T-cell (primary cell): ENCODE data around the gene SPINK6. TPM values are rescaled to one million over a fixed set of nuclear protein-coding genes. Genes with fewer than 3 reads are reported as not detected.

Experiments used
- ATAC-seq, 4 experiments: fragments of 200-7000 bp in 3 of 4; fragments of 150-1000 bp in 1 of 4; cut with Tn5 transposase; replicated peaks in 1 of 4; 1 replicate in 3 of 4; 2 replicates in 1 of 4; pipeline ENCODE4 v1.10.0; 2021; ENCODE audit warnings: moderate library complexity in 3 of 4, mild to moderate bottlenecking in 2 of 4, moderate number of reproducible peaks in 1 of 4
- CTCF ChIA-PET, 2 donors: fragments of 300-600 bp; sonication (Branson Sonifier 250); formaldehyde crosslinking; loops; one replicate each; lab custom pipeline; 2022; ENCODE audit warnings: antibody characterized with exemption in 2 of 2; lab: Charles Lee
- POLR2A ChIA-PET, 2 donors: fragments of 300-600 bp; sonication (Branson Sonifier 250); formaldehyde crosslinking; loops; one replicate each; lab custom pipeline; 2022; ENCODE audit warnings: antibody characterized with exemption in 2 of 2; lab: Charles Lee
- DNase-seq, 35 experiments: peaks; one replicate each; pipeline versions ENCODE4 v3.0.0 to v3.0.0-alpha.2; 2013 to 2023
- H3K27ac ChIP-seq: one replicate; pipeline ENCODE4 v1.5.1; 2013; ENCODE audit warnings: low read length
- H3K27me3 ChIP-seq, 2 experiments: replicated peaks in 1 of 2; 1 replicate in 1 of 2; 2 replicates in 1 of 2; pipeline versions ENCODE4 v1.6.1 to v1.7.0; 2013; ENCODE audit warnings: low read length in 1 of 2, mixed read lengths in 1 of 2; ENCODE audit not compliant: control insufficient read depth in 2 of 2, insufficient read depth in 2 of 2; ENCODE audit errors: extremely low read depth in 1 of 2
- H3K36me3 ChIP-seq, 2 donors: 1 replicate in 1 of 2; 2 replicates in 1 of 2; pipeline versions ENCODE4 v1.6.1 to v1.7.0; 2013; ENCODE audit warnings: low read length in 1 of 2; ENCODE audit not compliant: control insufficient read depth in 2 of 2, insufficient read depth in 1 of 2; ENCODE audit errors: extremely low read depth in 1 of 2
- H3K4me1 ChIP-seq, 2 experiments: 1 replicate in 1 of 2; 2 replicates in 1 of 2; pipeline versions ENCODE4 v1.6.1 to v1.7.0; 2013; ENCODE audit warnings: low read length in 2 of 2, mixed read lengths in 1 of 2; ENCODE audit not compliant: insufficient read depth in 2 of 2, control insufficient read depth in 1 of 2; ENCODE audit errors: extremely low read depth in 1 of 2
- H3K4me3 ChIP-seq, 2 donors: 1 replicate in 1 of 2; 2 replicates in 1 of 2; pipeline versions ENCODE4 v1.5.1 to v1.7.0; 2013; ENCODE audit warnings: mild to moderate bottlenecking in 2 of 2, low read length in 1 of 2, moderate library complexity in 1 of 2; ENCODE audit not compliant: control insufficient read depth in 1 of 2; ENCODE audit errors: extremely low read depth in 1 of 2
- H3K9me3 ChIP-seq: 2 replicates; pipeline ENCODE4 v1.7.0; 2013
- H3K27ac Mint-ChIP-seq, 2 donors: one replicate each; pipeline ENCODE4 v1.8.0; 2020 to 2021; ENCODE audit warnings: mild to moderate bottlenecking in 2 of 2, mixed read lengths in 2 of 2
- H3K27me3 Mint-ChIP-seq, 2 donors: one replicate each; pipeline ENCODE4 v1.8.0; 2021 to 2022; ENCODE audit warnings: mixed read lengths in 2 of 2
- H3K36me3 Mint-ChIP-seq: one replicate; pipeline ENCODE4 v1.8.0; 2021; ENCODE audit warnings: mixed read lengths
- H3K4me1 Mint-ChIP-seq, 3 donors: one replicate each; pipeline ENCODE4 v1.8.0; 2020 to 2022; ENCODE audit warnings: mixed read lengths in 3 of 3, mild to moderate bottlenecking in 1 of 3
- H3K4me3 Mint-ChIP-seq, 3 donors: one replicate each; pipeline ENCODE4 v1.8.0; 2020 to 2022; ENCODE audit warnings: mild to moderate bottlenecking in 3 of 3, mixed read lengths in 3 of 3, moderate library complexity in 3 of 3
- H3K9me3 Mint-ChIP-seq, 3 donors: one replicate each; pipeline ENCODE4 v1.8.0; 2020 to 2022; ENCODE audit warnings: mixed read lengths in 3 of 3
- WGBS: methylation state at CpG from one replicate; pipeline ENCODE4 v1.1.5; 2013; ENCODE audit warnings: missing lambda C conversion rate; ENCODE audit not compliant: insufficient coverage; 5-methylcytosine and 5-hydroxymethylcytosine counted together
- total RNA-seq, 35 experiments: library from RNA in 6 of 35; stranded (reverse) in 6 of 35; fragments of 120-200 nt in 1 of 35; gene quantifications; one replicate each; pipeline versions ENCODE4 v1.2.1 to v1.2.4 and lab custom pipeline; 2013 to 2026

The SPINK6 gene
- total RNA-seq, 5 donors from 2014 or later (not counting 1 experiment from before 2014, with no cell fraction given): not detected

- POLR2A ChIA-PET: no interaction called here
- Mint-ChIP-seq H3K27ac (no peak overlapping the region), H3K27me3 (peaks cover 2 to 3% of the 10 kb centered on the region in 2 donors), H3K4me3 (no peak overlapping the region), H3K9me3 (no peaks in the 10 kb centered on the region), H3K36me3 (no peaks in the 10 kb centered on the region), H3K4me1 (no peaks in the 10 kb centered on the region)
- H3K27ac ChIP-seq: no peak overlapping the region
- H3K4me3 ChIP-seq: no peak overlapping the region
- DNase-seq (no peak), ATAC-seq (no peak)
- H3K36me3 ChIP-seq: no peaks in the 10 kb centered on the region
- H3K4me1 ChIP-seq: no peaks in the 10 kb centered on the region
- CTCF ChIA-PET: no interaction called here
- WGBS: no CpG with 5 or more reads among the region's 1 CpG
- no peaks in the 10 kb centered on the region for H3K9me3 ChIP-seq
- no peaks in the 10 kb centered on the region for H3K27me3 ChIP-seq
Observed at GRCh38 chr5:148193202-148193601, 9.6 kb upstream of the SPINK6 start.

- Histone ChIP-seq H3K27me3 (no peaks in the 10 kb centered on the region), H3K9me3 (no peaks in the 10 kb centered on the region), H3K4me1 (no peaks in the 10 kb centered on the region), H3K4me3 (no peak overlapping the region), H3K36me3 (no peaks in the 10 kb centered on the region), H3K27ac (no peak overlapping the region)
- Mint-ChIP-seq H3K27me3 (peaks cover 4 to 17% of the 10 kb centered on the region in 2 donors), H3K4me1 (peaks cover 0 to 7% (median 0%) of the 10 kb centered on the region in 3 donors), H3K4me3 (no peak overlapping the region), H3K9me3 (no peaks in the 10 kb centered on the region), H3K36me3 (no peaks in the 10 kb centered on the region), H3K27ac (no peak overlapping the region)
- ATAC-seq (no peak), DNase-seq (no peak)
- ChIA-PET POLR2A (no interaction called here), CTCF (no interaction called here)
- no CpG with 5 or more reads among the region's 2 CpGs for WGBS
Observed at GRCh38 chr5:148201151-148201550, 1.7 kb upstream of the SPINK6 start.

- peaks cover 0 to 7% (median 0%) of the 10 kb centered on the region in 3 donors for H3K4me1 Mint-ChIP-seq
Observed at GRCh38 chr5:148205044-148205806, 2.4 kb downstream of the SPINK6 start.

GRCh38 chr5:148205865-148206264, 3.0 kb downstream of the SPINK6 start:
- H3K4me3 Mint-ChIP-seq: no peak overlapping the region
- POLR2A ChIA-PET: no interaction called here

More at GRCh38 chr5:148205044-148205806, 2.4 kb downstream of the SPINK6 start:
- ChIA-PET POLR2A (no interaction called here), CTCF (no interaction called here)
- H3K27ac ChIP-seq: no peak overlapping the region
- Mint-ChIP-seq H3K27ac (no peak overlapping the region), H3K4me3 (no peak overlapping the region), H3K9me3 (no peaks in the 10 kb centered on the region), H3K27me3 (peaks cover 3 to 11% of the 10 kb centered on the region in 2 donors), H3K36me3 (no peaks in the 10 kb centered on the region)
- no peaks in the 10 kb centered on the region for H3K36me3 ChIP-seq
- H3K9me3 ChIP-seq: no peaks in the 10 kb centered on the region
- H3K4me3 ChIP-seq: no peak overlapping the region
- no peaks in the 10 kb centered on the region for H3K4me1 ChIP-seq
- no CpG with 5 or more reads among the region's 4 CpGs for WGBS
- ATAC-seq (no peak), DNase-seq (no peak)
- H3K27me3 ChIP-seq: no peaks in the 10 kb centered on the region

GRCh38 chr5:148206620-148207019, 3.8 kb downstream of the SPINK6 start:
- Histone ChIP-seq H3K27ac (no peak overlapping the region), H3K4me3 (no peak overlapping the region), H3K4me1 (no peaks in the 10 kb centered on the region), H3K9me3 (no peaks in the 10 kb centered on the region), H3K27me3 (no peaks in the 10 kb centered on the region), H3K36me3 (no peaks in the 10 kb centered on the region)
- ChIA-PET POLR2A (no interaction called here), CTCF (no interaction called here)
- Mint-ChIP-seq H3K4me3 (no peak overlapping the region), H3K36me3 (no peaks in the 10 kb centered on the region), H3K27me3 (peaks cover 3 to 7% of the 10 kb centered on the region in 2 donors), H3K9me3 (no peaks in the 10 kb centered on the region), H3K4me1 (no peaks in the 10 kb centered on the region), H3K27ac (no peak overlapping the region)
- ATAC-seq (no peak), DNase-seq (no peak)
- no CpG with 5 or more reads among the region's 1 CpG for whole genome bisulfite sequencing

More at GRCh38 chr5:148205865-148206264, 3.0 kb downstream of the SPINK6 start:
- Mint-ChIP-seq H3K27ac (no peak overlapping the region), H3K36me3 (no peaks in the 10 kb centered on the region), H3K9me3 (no peaks in the 10 kb centered on the region), H3K27me3 (peaks cover 3 to 10% of the 10 kb centered on the region in 2 donors), H3K4me1 (peaks cover 0 to 6% (median 0%) of the 10 kb centered on the region in 3 donors)
- CTCF ChIA-PET: no interaction called here
- Histone ChIP-seq H3K4me3 (no peak overlapping the region), H3K9me3 (no peaks in the 10 kb centered on the region), H3K27me3 (no peaks in the 10 kb centered on the region), H3K4me1 (no peaks in the 10 kb centered on the region), H3K36me3 (no peaks in the 10 kb centered on the region), H3K27ac (no peak overlapping the region)
- no CpG with 5 or more reads among the region's 1 CpG for WGBS
- no peak for DNase-seq
- ATAC-seq: no peak

- no peaks in the 10 kb centered on the region for H3K27me3 ChIP-seq
Observed at GRCh38 chr5:148208226-148208625, 5.4 kb downstream of the SPINK6 start.

More at GRCh38 chr5:148208226-148208625, 5.4 kb downstream of the SPINK6 start:
- Mint-ChIP-seq H3K27me3 (peaks cover 4 to 10% of the 10 kb centered on the region in 2 donors), H3K27ac (no peak overlapping the region), H3K4me3 (no peak overlapping the region), H3K9me3 (no peaks in the 10 kb centered on the region), H3K36me3 (no peaks in the 10 kb centered on the region), H3K4me1 (no peaks in the 10 kb centered on the region)
- ATAC-seq: no peak
- Histone ChIP-seq H3K4me1 (no peaks in the 10 kb centered on the region), H3K9me3 (no peaks in the 10 kb centered on the region), H3K36me3 (no peaks in the 10 kb centered on the region), H3K27ac (no peak overlapping the region), H3K4me3 (no peak overlapping the region)
- ChIA-PET POLR2A (no interaction called here), CTCF (no interaction called here)
- no peak for DNase-seq
